K562 (cell line): ENCODE measurements around the gene TPGS1. TPM values are rescaled to one million over a fixed set of nuclear protein-coding genes. Genes with fewer than 3 reads are reported as not detected.

Experiments
- BCOR ChIP-seq: fragments of 450-650 bp; IDR thresholded peaks from 2 replicates; pipeline ENCODE4 v1.6.1; 2016
- CBX5 ChIP-seq: IDR thresholded peaks from 2 replicates; pipeline ENCODE4 v1.6.1; 2014; ENCODE audit warnings: low read depth, borderline replicate concordance
- FOS ChIP-seq: IDR thresholded peaks from 3 replicates; pipeline ENCODE4 v1.6.1; 2011; ENCODE audit not compliant: insufficient read length; ENCODE audit errors: extremely low read depth
- NONO ChIP-seq, 2 experiments: fragments of 200-400 bp in 1 of 2; fragments of 450-650 bp in 1 of 2; formaldehyde crosslinking in 1 of 2; IDR thresholded peaks; 2 replicates each; pipeline ENCODE4 v1.6.1; 2017; ENCODE audit warnings: low read depth in 2 of 2, mild to moderate bottlenecking in 2 of 2, moderate library complexity in 2 of 2, low read length in 1 of 2
- PHF20 ChIP-seq: fragments of 450-650 bp; IDR thresholded peaks from 2 replicates; pipeline ENCODE4 v1.6.1; 2018; ENCODE audit not compliant: partially characterized antibody
- RBM34 ChIP-seq: fragments of 200-400 bp; formaldehyde crosslinking; IDR thresholded peaks from 2 replicates; pipeline ENCODE4 v1.6.1; 2018; ENCODE audit warnings: low read length, borderline replicate concordance; ENCODE audit not compliant: insufficient read depth
- SAFB2 ChIP-seq: fragments of 200-400 bp; formaldehyde crosslinking; IDR thresholded peaks from 2 replicates; pipeline ENCODE4 v1.6.1; 2018; ENCODE audit warnings: borderline replicate concordance, low read length, low read depth, moderate library complexity; ENCODE audit not compliant: severe bottlenecking
- SFPQ ChIP-seq: fragments of 200-400 bp; formaldehyde crosslinking; IDR thresholded peaks from 2 replicates; pipeline ENCODE4 v1.6.1; 2017; ENCODE audit warnings: mild to moderate bottlenecking, low read depth, low read length, moderate library complexity
- SP1 ChIP-seq: sonication (generic); formaldehyde crosslinking; IDR thresholded peaks from 2 replicates; pipeline ENCODE4 v1.8.1; 2022; ENCODE audit warnings: mild to moderate bottlenecking, missing genetic modification reagents
- SREBF2 ChIP-seq: sonication (generic); formaldehyde crosslinking; IDR thresholded peaks from 2 replicates; pipeline ENCODE4 v1.4.0; 2020; ENCODE audit warnings: mild to moderate bottlenecking, missing genetic modification reagents
- TRIM24 ChIP-seq, 2 experiments: fragments of 450-650 bp; IDR thresholded peaks; 2 replicates each; pipeline ENCODE4 v1.6.1; 2016
- U2AF1 ChIP-seq: fragments of 200-400 bp; formaldehyde crosslinking; optimal IDR thresholded peaks from 2 replicates; pipeline ENCODE3; 2017; ENCODE audit warnings: mild to moderate bottlenecking, low read depth, low read length, moderate library complexity
- YY1 ChIP-seq, 3 experiments: IDR thresholded peaks; 2 replicates each; pipeline ENCODE4 v1.6.1; 2011; ENCODE audit warnings: low read length in 2 of 3, mild to moderate bottlenecking in 2 of 3, moderate library complexity in 2 of 3, borderline replicate concordance in 1 of 3, control low read depth in 1 of 3, low read depth in 1 of 3; ENCODE audit not compliant: insufficient read depth in 3 of 3, insufficient replicate concordance in 2 of 3, control insufficient read depth in 1 of 3, insufficient read length in 1 of 3; ENCODE audit errors: extremely low read depth in 1 of 3
- ZBTB7A ChIP-seq: IDR thresholded peaks from 2 replicates; pipeline ENCODE4 v1.6.1; 2011; ENCODE audit warnings: low read depth, mild to moderate bottlenecking, low read length, moderate library complexity, borderline replicate concordance; ENCODE audit not compliant: control insufficient read depth
- ZFX ChIP-seq: sonication (generic); formaldehyde crosslinking; IDR thresholded peaks from 2 replicates; pipeline ENCODE4 v1.8.0; 2022; ENCODE audit warnings: mild to moderate bottlenecking, missing genetic modification reagents, moderate library complexity
- ZNF133 ChIP-seq: fragments of 250-450 bp; sonication (Bioruptor Pico); IDR thresholded peaks from 2 replicates; pipeline ENCODE4 v1.4.0; 2020; ENCODE audit warnings: mild to moderate bottlenecking
- ZNF212 ChIP-seq: fragments of 450-650 bp; formaldehyde crosslinking; IDR thresholded peaks from 2 replicates; pipeline ENCODE4 v1.4.0; 2020; ENCODE audit warnings: mild to moderate bottlenecking
- polyA plus RNA-seq, 8 experiments: library from polyadenylated mRNA; depleted of rRNA in 4 of 8; stranded (reverse) in 5 of 8; unstranded in 3 of 8; fragments of >200 nt; fragmentation: Nextera tagmentation in 2 of 8; fragmentation: Illumina TruSeq in 1 of 8; extraction: Ambion mirVana in 2 of 8; extraction: Trizol in 1 of 8; gene quantifications; 2 replicates each; pipeline versions ENCODE4 v1.2.1 to v1.2.3, GENCODE V29; 2011 to 2014; ENCODE audit warnings: inconsistent platforms in 1 of 8, missing spikeins in 1 of 8
- total RNA-seq, 7 experiments: library from RNA; depleted of rRNA in 6 of 7; stranded (reverse); fragments of >200 nt in 6 of 7; fragmentation: Illumina TruSeq in 2 of 7; extraction: Trizol in 2 of 7; gene quantifications; 2 replicates each; pipeline versions ENCODE4 v1.2.1 to v1.2.3, GENCODE V29; 2011 to 2021; ENCODE audit warnings: low replicate concordance in 1 of 7
- TF ChIP-seq, protein P1 (sequence below): fragments of 250-450 bp; sonication (Bioruptor Pico); IDR thresholded peaks from 2 replicates; pipeline ENCODE4 v1.8.0; 2022; ENCODE audit warnings: moderate library complexity, mild to moderate bottlenecking, inconsistent platforms
- TF ChIP-seq, protein P2 (sequence below): fragments of 250-450 bp; sonication (Bioruptor Pico); IDR thresholded peaks from 2 replicates; pipeline ENCODE4 v1.5.0; 2021
- TF ChIP-seq, protein P3 (sequence below), 2 experiments: fragments of 450-650 bp in 1 of 2; sonication (generic) in 1 of 2; formaldehyde crosslinking in 1 of 2; IDR thresholded peaks in 1 of 2; conservative IDR thresholded peaks in 1 of 2; 2 replicates each; pipeline versions ENCODE4 v1.6.1 to v1.8.1; 2016 to 2023; ENCODE audit warnings: mild to moderate bottlenecking in 2 of 2, moderate library complexity in 2 of 2, inconsistent platforms in 1 of 2, missing genetic modification reagents in 1 of 2

Gene TPGS1
- total and polyA plus RNA-seq, 9 of the 15 experiments (the other 6 are each of a cell fraction or from before 2014, with no cell fraction given): 0.30 to 31.6 (median 1.2) TPM; not detected in 2

DNA sequence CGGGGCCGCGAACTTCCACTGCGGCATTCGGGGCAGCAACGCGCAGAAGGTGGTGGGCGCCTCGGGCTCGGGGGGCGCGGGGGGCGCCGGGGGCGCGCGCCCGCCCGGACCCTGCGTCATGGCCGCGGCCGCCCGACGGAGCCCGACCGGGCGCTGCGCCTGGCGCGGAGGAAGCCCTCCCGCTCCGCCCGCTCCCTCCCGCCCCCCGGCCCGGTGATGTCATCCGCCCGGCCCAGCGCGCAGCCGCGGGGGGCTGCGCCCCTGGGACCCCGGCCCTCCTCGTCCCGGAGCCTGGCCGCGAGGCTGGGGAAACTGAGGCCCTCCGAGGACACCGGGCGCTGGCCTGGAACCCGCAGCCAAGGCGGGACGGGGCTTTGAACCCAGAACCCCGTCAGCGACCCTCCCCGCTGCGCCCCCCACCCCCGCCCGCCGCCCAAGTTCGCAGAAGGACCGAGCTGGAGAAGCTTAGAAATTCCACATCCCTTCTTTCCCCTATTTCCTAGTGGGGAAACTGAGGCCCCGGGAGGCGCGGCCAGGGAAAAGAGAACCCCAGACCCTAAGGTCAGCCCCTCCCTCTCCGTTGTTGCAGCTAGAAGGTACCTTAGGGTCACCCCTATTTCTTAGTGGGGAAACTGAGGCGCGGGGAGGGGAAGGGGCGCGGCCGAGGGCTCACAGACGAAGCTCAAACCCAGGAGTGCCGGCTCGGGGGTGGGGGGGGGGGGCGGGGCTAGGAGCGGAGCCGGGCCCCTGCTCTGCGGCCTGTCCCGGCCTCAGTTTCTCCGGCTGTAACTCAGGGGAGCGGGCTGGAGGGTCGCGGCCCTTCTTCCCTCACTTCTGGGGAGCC is 46.2 kb upstream of the TPGS1 start, which contains the start of gene SHC2 (continued):
- TF ChIP-seq, protein P1, sequence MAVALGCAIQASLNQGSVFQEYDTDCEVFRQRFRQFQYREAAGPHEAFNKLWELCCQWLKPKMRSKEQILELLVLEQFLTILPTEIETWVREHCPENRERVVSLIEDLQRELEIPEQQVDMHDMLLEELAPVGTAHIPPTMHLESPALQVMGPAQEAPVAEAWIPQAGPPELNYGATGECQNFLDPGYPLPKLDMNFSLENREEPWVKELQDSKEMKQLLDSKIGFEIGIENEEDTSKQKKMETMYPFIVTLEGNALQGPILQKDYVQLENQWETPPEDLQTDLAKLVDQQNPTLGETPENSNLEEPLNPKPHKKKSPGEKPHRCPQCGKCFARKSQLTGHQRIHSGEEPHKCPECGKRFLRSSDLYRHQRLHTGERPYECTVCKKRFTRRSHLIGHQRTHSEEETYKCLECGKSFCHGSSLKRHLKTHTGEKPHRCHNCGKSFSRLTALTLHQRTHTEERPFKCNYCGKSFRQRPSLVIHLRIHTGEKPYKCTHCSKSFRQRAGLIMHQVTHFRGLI (CRISPR knock-in tag): peak; percentile 54; the same call in 1 of the 2 replicates
- TF ChIP-seq YY1 (IDR thresholded peaks at IDR 0.05; ENCODE audit: borderline replicate concordance in 1 of 3, control insufficient read depth in 1 of 3, extremely low read depth in 1 of 3, insufficient read depth in 3 of 3, insufficient read length in 1 of 3, insufficient replicate concordance in 2 of 3, low read depth in 1 of 3, low read length in 2 of 3) (peak in 1 of 3 experiments; percentile 41), RBM34 (no peak), NONO (IDR thresholded peaks at IDR 0.05; ENCODE audit: low read depth in 2 of 2, low read length in 1 of 2) (peak in 1 of 2 experiments; percentile 18; a peak in 1 of 4 replicates), TRIM24 (IDR thresholded peaks at IDR 0.05) (no peak), SREBF2 (CRISPR knock-in tag) (no peak), CBX5 (no peak), ZNF133 (CRISPR knock-in tag) (no peak), SP1 (CRISPR knock-in tag) (0 out of 2 replicates have a peak, but pooled peaks have one; percentile 1), ZBTB7A (peak; percentile 92), BCOR (0 out of 2 replicates have a peak, but pooled peaks have one; percentile 38), ZNF212 (no peak), FOS (no peak), PHF20 (no peak), SFPQ (no peak), U2AF1 (no peak), ZFX (CRISPR knock-in tag) (peak; percentile 1; the same call in 1 of the 2 replicates), SAFB2 (no peak)
- TF ChIP-seq, protein P2, sequence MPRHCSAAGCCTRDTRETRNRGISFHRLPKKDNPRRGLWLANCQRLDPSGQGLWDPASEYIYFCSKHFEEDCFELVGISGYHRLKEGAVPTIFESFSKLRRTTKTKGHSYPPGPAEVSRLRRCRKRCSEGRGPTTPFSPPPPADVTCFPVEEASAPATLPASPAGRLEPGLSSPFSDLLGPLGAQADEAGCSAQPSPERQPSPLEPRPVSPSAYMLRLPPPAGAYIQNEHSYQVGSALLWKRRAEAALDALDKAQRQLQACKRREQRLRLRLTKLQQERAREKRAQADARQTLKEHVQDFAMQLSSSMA (CRISPR knock-in tag): no peak
- TF ChIP-seq, protein P3, sequence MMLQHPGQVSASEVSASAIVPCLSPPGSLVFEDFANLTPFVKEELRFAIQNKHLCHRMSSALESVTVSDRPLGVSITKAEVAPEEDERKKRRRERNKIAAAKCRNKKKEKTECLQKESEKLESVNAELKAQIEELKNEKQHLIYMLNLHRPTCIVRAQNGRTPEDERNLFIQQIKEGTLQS (IDR thresholded peaks at IDR 0.05): peak; percentile 35; the same call in 1 of the 2 replicates
- TF ChIP-seq, protein P3 (CRISPR knock-in tag; conservative IDR thresholded peaks at IDR 0.05): no peak
